D721Med (cell line): ENCODE results near the gene ZNF324.

ENCODE experiments used
- DNase-seq: peaks from one replicate; pipeline ENCODE4 v3.0.0; 2011; ENCODE audit warnings: low spot score; ENCODE audit not compliant: insufficient read length
- FAIRE-seq: peaks from 2 replicates; lab custom pipeline; 2011; peaks lifted over from hg19 to GRCh38; lab: Jason Lieb, UNC
- TF ChIP-seq, protein P1 (sequence below): IDR thresholded peaks from 2 replicates; pipeline ENCODE4 v1.5.1; 2012; ENCODE audit warnings: mild to moderate bottlenecking, control low read depth; ENCODE audit not compliant: insufficient read depth; ENCODE audit errors: missing control alignments

ZNF324 gene

DNA sequence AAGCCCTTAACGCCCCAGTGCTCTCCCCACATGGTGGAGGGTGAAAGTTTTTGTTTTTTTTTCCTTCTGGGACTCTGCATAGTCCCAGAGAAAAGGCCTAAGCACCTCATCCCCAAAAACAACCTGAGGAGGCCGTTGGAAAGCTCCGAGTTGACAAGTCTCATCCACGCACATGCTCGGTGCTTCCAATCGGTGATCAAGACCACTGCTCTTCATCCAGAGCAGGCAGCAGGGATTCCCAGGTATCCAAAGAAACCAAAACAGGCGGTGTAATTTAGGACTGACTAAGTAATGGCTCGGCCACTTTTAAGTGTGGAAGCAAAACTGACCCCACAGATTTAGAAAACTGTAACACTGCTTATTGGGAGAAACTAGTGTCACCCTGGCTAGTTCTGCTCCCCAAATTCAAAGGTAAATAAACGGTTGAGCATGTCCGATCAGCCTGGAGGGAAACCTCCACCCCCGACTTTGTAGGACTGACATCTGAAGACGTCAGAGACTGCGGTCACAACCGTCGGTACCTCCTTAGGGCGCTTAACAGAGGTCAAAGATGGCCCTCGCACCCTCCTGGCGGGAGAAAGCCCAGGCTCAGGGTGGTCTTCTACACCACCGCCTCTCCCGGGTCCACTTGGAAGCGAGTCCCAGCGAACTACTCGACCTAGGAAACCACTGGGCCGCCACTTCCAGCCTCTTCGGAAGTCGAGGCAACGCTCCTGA, 8.3 kb downstream of the ZNF324 start:
- TF ChIP-seq, protein P1, sequence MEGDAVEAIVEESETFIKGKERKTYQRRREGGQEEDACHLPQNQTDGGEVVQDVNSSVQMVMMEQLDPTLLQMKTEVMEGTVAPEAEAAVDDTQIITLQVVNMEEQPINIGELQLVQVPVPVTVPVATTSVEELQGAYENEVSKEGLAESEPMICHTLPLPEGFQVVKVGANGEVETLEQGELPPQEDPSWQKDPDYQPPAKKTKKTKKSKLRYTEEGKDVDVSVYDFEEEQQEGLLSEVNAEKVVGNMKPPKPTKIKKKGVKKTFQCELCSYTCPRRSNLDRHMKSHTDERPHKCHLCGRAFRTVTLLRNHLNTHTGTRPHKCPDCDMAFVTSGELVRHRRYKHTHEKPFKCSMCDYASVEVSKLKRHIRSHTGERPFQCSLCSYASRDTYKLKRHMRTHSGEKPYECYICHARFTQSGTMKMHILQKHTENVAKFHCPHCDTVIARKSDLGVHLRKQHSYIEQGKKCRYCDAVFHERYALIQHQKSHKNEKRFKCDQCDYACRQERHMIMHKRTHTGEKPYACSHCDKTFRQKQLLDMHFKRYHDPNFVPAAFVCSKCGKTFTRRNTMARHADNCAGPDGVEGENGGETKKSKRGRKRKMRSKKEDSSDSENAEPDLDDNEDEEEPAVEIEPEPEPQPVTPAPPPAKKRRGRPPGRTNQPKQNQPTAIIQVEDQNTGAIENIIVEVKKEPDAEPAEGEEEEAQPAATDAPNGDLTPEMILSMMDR = no peak
- no peak for FAIRE-seq
- DNase-seq = no peak

DNA sequence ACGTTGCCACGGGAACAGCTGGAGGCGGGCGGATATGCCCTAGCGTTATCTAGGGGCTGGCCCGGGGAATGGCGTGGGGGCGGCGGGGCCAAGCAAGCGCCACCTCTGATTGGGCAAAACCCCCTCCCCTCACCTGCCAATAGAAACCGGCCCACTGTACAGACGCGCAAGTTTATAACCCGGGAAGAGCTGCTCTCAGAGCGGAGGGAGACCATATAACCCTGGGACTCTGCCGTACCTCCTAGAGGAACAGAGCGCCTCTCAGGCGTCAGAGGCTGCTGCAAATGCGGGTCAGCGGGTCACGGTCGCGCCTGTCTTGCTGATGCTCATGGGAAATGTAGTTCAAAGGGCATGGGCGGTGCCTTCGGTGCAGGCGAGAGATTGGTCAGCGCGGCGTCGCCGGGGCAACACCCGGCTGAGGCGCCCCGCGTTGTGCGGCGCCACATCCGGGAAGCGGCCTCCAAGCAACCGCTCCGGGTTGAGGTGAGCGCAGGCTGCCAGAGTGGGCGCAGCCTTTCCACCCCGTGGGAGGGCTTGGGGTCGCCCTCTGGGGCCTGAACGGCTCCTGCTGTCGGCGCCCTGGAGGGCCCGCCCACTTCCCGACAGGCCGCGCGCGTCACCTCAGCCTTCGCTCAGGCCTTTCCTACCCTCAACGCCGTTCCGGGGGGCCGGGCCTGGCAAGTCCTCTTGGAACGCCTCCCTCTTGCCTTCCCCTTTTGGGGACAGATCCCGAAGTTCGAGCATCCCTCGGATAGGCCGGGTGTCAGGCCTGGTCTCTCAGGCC, 9.0 kb downstream of the ZNF324 start, which contains the start of gene ZNF446:
Gene ZNF446 (plus strand): TSS at position 639 of the 784 bp plus-strand sequence. CDS start 867 bp downstream, outside the sequence.
- DNase-seq (peak; percentile 79), FAIRE-seq (no peak)
- TF ChIP-seq, protein P1 = no peak

DNA sequence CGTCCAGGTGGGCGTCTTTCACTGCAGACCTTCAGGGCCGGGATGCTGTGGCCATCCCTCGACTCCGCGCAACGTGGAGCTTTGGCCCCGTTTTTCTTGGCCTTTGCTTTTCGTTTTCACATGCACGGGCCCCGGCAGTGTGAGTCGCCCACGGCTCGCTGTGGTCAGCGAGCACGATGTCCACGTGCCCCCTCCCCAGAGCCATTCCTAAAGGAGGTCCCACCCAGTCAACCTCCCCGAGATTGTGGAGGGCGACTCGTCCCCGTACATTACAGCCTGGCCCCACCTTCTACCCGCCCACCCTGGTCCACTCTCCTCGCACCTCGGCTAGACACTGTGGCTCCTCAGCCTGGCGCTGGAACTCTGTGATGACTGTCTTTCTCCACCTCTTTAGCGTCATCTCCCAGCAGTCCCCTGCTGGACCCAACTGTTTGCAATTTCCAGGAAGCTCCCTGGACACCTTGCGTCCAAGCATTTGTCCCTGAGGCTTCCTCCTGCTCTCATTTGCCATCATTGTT, 9.7 kb downstream of the ZNF324 start:
- DNase-seq (no peak), FAIRE-seq (no peak)
- TF ChIP-seq, protein P1 = no peak

DNA sequence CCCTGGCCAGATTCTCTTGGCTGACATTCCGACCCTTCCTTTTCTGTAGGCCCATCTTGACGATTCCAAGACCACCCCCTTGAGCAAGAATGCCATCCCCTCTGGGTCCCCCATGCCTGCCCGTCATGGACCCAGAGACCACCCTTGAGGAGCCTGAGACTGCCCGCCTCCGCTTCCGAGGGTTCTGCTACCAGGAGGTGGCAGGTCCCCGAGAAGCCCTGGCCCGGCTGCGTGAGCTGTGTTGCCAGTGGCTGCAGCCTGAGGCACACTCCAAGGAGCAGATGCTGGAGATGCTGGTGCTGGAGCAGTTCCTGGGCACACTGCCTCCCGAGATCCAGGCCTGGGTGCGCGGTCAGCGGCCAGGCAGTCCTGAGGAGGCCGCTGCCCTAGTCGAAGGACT, 10.2 kb downstream of the ZNF324 start:
- no peak for DNase-seq
- FAIRE-seq = no peak
- TF ChIP-seq, protein P1 = no peak

DNA sequence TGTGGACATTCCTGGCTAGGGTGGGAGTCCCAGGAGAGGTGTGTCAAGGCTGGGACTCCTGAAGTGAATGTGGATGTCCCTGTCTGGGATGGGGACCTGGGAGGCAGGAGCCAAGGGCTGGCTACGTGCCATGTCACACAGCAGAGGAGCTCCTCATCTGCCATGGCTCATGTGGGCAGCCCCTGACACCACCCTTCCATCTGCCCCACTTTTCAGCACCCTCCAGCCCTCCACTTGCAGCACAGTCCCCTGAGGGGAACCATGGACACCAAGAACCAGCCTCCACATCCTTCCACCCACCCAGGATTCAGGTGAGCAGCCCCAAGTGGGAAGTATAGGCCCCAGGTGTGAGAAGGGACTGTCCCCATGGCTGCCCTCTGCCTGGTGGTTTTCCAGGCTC, 11.0 kb downstream of the ZNF324 start:
- FAIRE-seq (no peak), DNase-seq (no peak)
- TF ChIP-seq, protein P1 = no peak

DNA sequence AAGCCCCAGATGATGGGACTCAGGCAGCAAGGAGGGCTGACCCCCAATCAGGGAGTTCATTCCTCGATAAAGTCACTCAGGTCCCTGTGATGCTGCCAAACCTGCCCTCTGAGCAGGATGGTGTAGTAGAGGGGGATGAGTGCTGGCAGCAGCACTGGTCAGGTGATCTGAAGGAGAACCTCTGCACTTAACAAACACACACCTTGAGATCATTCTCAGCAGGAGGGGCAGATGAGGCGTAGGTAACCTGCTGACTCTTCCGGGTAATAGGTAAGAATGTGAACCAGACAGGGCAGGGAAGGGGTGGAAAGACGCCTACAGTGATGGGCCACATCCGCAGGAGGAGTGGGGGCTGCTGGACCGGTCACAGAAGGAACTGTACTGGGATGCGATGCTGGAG, 12.4 kb downstream of the ZNF324 start:
- DNase-seq (no peak), FAIRE-seq (no peak)
- TF ChIP-seq, protein P1 = no peak
